NCI-H1436 (cell line): ENCODE measurements around the gene KLF11.
"Not testable (repeated sequence)": the region's sequence is repeated elsewhere in the genome, so short reads cannot be mapped to it uniquely, and the experiment has no call there.

Experiments used
- DNase-seq: peaks from one replicate; lab custom pipeline; 2025; lab: John Stamatoyannopoulos, UW

KLF11 gene

DNA sequence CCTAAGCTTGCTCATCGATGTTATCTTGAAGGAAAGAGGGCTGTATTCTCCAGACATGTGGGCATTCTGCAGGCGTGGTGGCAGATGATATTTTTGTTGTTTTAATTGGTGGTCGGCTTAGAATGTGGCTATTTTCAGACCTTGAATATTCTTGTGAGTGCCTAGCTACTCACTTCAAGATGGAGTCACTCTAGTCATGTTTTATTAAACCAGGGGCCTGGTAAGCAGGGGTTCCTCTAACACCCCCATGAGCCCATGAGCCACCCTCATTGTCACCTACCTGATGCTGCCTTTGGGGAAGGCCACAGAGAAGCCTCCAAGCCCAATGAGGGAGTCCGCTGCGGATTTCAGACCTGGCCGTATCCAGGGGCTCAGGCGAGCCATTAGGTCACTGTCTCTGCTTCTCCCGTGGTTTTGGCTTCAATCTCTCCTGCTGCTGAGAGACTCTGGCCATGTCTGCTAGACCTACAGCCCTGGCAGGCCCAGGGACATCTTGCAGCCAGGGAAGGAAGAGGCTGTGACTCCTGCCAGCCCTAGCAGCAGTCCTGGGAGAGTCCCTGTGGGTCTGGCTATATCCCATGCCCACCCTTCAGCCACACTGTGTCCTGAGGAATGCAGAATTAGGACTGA is 16.3 kb upstream of the KLF11 start:
- DNase-seq: no peak

DNA sequence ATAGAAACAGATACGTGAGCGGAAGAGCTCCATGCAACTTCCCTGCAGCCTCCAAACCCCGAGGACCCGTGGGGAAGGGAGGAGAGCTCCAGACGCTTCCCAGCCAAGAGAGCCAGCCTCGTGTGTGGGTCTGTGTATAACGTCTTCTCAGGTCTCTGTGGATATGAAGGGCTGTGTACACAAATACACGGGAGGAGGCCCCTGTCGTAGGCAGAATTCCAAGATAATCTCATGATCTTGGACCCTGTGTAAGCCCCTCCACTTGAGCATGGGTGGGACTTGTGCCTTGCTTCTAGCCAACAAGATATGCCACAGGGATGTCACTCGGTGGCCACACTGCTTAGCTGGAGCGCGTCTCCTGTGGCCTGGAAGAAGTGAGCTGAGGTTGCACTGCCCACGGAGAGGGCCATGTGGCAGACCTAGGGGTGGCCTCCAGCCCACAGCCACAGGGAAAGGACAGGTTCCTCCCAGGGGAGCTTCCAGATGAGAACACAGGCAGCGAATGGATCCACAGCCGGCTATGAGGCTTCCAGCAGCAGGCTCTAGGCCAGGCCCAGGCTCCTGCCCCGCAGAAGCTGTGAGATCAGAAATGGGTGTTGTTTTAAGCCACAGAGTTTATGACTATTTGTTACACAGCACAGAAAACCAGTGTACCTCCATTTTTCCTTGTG is 15.6 kb upstream of the KLF11 start:
- no peak for DNase-seq

DNA sequence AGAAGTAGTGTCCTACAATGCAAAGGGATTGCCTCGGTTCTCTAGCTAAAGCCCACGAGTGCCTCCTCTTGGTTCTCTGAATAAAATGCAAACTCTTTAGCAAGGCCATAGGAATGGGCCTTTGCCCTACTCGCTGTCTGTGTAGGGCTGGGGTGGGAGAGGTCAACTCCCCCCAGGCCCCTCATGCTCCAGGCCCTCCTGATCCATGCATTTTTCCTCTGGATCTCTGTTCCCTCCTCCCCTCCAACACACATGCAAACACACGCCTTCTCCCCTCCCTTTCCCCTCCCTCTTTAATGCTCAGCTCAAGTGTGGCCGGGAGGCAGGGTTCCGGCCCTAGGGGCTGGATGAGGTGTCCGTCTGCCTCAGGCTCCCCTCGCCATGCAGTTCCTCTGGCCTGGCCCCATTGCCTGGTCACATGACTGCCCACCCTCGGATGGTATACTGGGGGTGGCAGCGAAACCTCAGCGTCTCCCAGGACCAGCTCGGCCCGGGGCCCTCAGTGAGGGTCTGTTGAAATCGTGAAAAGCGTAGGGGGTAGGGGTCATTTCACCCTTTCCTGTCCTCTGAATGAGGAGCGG is 14.9 kb upstream of the KLF11 start:
- no peak for DNase-seq

DNA sequence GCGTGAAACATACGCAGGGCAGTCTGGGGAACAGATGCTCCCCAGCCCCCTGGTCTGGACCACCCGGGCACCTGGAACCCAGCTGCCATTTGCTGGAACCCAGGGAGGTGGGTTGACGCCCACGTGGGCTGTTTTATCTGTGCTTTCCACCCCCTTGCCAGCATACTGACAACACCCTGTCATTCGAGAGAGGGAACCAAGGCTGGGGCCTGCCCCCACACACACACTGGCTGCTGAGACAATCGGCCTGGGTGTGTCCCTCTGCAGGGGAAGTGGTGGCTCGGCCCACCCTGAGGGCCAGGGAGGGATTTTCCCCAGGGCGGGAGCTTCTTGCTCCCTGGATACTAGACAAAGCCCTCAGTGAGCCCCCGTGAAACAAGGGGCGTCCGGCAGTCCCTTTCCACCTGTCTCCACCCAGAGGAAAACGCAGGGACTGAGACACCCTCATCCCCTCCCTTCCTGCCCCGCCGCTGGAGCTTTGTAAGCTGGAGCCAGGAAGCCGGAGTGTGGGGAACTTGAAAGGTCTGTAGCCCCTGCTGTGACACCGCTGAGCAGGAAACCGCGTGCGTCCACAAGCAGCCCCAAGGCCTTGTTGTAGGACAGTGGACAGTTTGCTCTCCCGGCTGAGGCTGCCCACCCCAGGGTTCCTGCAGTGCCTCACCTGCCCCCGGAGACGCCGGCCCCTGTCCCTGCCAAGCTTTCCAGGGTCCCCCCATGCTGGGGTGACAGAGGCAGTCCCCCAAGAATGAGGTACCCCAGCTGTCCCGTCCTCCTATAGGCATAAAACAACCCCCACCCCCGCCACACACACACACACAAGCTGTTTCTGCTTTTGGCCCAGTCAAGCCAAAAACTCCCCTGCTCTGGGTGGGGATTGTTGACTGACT is 14.1 kb upstream of the KLF11 start:
- DNase-seq: no peak

DNA sequence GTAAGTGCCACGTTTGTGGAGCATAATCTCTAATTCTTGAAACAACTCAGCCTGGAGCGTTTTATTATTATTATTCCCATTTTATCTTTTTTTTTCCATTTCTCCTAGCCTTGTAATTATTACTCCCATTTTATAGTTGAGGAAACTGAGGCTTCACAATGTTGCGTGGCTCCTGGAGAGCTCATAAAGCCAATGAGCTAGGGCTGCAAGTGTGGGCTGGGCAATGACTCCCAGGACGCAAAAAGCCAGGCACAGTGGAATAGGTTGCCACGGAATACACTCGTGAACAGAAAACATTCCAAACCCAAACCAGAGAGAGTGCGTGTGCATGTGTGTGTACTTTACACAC is 13.5 kb upstream of the KLF11 start:
- no peak for DNase-seq

DNA sequence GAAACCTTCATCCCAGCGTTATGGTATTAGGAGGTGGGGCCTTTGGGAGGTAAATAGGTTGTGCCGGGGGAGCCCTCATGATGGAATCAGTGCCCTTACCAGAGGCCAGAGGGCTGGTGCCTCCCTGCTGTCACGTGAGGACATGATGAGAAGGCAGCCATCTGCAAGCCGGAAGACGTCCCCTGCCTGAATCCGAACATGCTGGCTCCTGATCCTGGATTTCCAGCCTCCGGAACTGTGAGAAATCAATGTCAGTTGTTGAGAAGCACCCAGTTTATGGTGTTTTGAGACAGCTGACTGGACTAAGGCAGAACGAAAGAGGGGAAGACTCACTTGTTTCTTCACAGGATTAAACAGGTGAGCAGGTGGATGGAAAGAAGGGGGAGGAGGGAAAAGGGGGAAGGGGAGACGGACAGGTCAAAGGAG is 13.0 kb upstream of the KLF11 start:
- DNase-seq: no peak

DNA sequence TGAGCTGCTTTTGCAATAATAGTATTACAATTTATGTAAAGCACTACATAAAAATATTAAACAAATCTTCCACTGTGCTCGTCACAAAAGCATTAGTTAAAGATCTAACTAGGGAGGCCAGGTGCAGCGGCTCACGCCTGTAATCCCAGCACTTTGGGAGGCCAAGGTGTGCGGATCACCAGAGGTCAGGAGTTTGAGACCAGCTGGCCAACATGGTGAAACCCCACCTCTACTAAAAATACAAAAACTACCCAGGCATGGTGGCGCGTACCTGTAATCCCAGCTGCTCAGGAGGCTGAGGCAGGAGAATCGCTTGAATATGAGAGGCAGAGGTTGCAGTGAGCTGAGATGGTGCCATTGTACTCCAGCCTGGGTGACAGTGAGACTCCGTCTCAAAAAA is 12.6 kb upstream of the KLF11 start:
- not testable (repeated sequence) for DNase-seq

DNA sequence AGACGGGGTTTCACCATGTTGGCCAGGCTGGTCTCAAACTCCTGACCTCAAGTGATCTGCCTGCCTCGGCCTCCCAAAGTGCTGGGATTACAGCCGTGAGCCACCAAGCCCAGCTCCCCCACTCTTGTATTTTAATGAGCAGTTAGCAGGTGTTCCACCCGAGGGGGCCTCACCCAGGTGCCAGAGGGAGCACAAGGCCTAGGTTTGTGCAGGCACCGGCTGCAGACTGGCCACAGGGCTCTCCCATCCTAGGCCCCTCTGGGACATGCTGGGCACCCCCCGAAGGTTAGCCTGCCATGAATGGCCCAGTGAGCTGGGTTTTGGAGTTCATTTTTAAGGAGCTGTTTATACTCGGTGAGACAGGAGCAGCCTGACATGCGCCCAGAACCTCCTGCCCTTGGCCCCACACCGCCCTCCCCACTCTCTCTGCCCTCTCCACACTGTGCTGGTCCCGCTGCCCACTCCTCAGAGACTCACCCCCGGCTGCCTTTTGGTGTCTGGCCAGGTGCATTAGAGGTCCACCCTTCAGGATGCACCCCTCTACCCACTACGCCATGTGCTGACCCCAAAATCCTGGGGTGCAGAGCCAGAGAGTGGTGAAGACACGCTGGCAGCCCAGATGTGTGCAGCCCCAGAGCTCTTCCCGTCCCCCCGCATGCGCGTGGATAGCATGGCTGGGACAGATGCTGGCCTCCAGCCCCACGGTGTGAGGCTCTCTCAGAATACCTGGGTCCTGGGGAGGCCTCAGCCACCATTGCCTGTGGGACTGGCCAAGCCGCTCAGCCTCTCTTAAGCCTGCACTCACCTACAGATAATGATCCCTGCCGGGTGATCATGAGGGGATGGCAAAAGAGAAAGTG is 11.2 kb upstream of the KLF11 start:
- DNase-seq: no peak

DNA sequence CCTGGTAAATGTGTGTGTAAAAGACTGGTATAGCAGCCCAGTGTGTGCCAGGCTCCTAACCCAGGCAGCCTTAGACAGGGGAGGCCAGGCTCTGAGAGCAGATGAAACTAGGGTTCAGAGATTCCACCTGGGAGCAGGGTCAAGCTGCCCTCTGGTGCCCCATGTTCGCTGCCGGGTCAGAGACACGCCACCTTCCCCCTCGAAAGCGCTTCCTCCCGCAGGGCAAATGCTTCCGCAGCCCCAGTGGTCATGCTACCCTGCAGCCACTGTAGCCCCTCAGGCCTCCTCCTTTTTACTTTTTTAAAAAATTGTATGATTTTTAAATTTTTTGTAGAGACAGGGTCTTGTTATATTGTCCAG is 10.6 kb upstream of the KLF11 start:
- DNase-seq: no peak

DNA sequence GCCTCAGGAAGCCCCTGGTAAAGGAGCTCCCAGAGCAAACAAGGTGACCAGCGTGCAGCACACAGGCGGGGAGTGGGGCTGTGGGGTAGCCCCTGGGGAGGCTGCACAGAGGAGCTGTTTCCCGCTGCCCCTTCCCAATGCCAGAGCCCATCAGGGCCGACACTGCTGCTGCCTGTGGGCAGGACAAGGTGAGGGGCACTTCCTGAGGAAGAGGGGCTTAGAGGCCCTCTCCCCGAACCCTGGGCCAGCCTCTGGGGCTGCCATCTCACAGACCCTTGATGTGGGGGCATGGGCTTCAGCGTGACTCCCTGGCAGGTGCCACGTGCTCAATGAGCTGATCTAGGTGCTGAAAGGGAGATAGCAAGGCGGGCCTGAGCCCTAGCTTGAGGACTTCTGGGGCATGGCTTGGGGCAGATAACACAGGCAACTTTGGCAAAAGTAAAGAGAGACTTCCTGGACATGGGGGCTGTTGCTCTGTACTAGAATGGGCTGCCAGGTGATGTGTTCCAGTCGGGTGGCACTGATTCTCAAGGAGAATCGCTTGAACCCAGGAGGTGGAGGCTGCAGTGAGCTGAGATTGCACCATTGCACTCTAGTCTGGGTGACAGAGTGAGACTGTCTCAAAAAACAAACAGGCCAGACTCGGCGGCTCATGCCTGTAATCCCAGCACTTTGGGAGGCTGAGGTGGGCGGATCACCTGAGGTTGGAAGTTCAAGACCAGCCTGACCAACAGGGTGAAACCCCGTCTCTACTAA is 9.9 kb upstream of the KLF11 start:
- DNase-seq: no peak

DNA sequence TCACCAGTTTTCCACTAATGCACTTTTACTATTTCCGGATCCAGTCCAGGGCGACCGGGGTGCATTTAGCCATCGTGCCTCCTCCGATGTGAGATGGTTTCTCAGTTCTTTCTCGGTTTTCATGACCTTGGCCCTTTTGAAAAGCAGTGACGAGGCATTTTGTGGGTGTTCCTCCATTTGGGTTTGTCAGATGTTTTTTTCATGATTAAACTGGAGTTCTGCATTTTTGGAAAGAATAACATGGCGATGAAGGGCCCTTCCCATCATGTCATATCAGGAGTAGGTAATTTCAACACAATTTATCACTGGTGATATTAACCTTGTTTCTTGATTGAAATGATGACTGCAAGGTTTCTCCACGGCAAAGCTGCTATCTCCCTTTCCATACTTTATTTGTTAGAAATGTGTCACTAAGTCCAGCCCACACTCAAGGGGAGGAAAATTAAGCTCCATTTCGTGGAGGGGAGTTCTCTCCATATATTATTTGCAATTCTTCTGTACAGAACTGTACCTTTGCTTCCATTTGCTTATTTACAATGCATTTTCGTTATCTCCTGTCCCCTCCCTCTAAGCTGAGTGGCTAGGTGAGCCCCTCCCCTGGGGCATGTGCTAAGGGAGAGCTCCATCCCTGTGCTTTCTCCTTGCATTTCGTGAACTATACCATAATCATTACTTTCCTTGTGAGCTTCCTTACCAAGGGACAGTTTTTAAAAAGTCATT is 8.9 kb upstream of the KLF11 start:
- DNase-seq: no peak

DNA sequence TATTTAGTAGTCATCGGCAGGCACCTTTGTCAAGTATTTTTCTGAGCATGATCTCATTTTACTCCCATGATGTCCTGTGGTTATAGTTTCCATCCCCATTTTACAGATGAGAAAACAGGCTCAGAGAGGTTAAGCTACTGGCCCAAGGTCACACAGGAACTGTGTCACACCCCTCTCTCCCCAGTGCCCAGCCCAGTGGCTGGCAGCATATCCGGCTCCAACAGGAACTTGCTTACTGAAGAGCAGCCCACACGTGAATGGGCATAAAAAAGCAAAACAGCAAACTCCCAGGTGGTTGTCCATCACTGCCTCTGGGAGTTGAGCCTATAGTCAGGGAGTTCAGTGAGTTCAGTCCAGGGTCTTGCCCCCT is 8.3 kb upstream of the KLF11 start:
- DNase-seq: no peak

DNA sequence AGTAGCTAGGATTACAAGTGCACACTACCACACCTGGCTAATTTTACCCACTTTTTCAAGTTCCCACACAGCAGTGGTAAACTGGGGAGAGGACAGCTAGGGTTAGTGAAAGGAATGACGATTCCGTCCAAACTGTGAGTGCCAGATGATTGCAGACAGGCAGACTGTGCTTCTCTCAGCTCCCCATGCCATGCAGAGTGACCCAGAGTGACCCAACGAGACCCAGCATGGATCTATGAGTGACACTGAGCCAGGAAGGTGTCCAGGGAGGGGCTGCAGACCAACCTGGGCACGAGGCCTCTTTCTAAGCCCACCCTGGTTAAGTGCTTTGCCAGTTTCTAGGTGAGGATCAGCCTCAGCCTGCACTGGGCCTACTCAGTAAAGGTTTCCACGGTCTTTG is 7.7 kb upstream of the KLF11 start:
- DNase-seq: no peak

DNA sequence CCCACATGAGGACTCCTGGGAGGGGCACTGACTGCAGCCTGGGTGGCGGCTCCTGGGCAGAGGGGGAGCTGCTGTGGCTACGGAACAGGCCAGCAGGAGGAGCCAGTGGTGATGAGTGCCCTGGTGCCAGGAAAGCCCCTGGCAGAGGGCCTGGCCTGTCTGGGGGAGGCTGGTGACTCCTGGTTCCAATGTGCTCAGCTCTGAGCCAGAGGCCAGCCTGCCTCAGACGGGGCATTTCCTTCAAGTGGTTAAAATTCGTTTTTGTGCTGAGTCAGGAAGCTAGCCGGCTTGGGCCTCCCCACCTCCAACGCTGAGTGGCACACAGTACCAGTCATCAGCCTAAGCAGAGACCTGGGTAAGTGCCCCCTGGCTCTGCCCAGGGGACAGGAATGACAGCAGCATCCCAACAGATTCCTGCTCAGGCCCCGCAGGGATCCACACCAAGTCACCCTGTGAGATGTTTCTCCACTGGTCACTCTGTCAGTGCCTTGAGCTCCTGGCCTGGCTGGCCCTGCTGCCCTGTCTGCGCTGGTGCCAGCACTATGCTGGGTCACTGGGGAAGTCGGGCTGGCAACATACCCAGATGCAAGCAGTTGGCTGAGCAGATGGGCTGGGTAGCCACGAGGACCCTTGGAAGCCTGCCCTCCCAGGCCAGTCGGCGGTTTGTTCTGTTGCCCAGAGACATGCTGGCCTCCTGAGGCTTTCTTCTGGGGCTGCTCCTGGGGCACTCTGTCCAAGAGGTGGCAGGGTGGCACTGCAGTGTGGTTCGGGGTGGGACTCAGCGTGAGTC is 7.1 kb upstream of the KLF11 start:
- DNase-seq: no peak

DNA sequence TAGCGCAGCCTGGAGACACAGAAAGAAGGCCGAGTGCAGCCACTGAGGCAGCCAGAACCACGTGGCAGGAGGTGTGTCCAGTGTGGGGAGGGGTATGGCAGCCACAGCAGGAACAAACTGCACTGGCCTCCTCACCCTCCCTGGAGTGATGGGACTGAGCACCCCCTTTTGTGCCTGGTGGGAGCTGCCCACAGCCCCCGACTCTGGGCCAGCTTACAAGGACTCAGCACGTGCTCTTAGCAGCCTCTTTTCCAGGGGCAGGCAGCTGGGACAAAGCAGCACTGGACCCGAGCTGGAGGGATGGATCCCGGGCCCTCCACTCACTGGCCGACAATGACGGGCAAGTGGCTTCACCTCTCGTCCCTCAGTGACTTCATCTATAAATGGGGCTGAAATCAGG is 5.2 kb upstream of the KLF11 start:
- DNase-seq: no peak

DNA sequence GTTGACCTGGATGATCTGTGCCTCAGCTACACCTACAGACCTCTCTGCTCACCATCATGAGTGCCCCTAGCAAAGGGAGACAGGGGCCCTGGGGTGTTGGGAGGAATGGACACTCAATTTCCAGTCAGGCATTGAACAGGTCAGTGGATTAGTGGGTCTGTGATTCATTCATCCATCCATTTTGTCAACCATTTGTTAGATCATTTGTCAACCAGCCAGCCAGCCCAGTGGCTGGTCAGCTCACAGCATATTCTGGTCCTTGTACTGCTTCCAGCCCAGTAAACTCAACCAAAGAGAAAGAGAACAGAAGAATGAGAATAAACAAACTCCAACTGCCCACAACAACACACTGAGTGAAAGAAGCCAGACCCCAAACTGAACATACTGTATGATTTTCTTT is 4.6 kb upstream of the KLF11 start:
- no peak for DNase-seq

DNA sequence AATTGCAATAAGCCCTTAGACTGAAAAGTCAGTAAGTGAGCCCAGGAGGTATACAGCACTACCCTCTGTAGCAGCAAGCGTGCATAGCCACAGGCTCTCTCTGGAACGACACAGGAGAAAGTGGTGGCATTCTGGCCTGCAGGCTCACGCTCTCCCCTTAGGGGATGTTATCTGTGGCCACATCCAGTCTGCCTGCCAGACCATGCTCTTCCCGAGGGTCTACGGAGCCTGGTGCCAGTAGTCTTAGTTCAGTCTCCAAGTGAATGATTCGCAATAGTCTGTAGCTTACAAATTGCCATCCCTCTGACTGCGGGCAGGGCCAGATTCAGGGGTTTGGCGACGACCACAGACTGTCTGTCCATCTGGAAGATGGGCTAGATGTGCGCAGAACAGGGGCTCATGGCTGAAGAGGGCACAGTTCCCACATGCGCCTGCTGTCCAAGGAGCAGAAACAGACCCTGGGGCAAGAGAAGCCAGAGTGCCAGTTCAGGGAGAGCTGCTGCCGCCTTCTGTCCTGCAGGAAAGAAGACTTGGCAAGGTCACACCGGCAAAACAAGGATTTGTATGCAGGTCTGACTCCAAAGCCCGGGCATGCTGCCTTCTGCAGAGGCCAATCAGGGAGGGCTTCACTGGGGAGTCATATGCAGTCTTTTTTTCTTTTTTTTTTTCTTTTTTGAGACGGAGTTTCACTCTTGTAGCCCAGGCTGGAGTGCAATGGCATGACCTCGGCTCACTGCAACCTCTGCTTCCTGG is 3.5 kb upstream of the KLF11 start:
- no peak for DNase-seq

DNA sequence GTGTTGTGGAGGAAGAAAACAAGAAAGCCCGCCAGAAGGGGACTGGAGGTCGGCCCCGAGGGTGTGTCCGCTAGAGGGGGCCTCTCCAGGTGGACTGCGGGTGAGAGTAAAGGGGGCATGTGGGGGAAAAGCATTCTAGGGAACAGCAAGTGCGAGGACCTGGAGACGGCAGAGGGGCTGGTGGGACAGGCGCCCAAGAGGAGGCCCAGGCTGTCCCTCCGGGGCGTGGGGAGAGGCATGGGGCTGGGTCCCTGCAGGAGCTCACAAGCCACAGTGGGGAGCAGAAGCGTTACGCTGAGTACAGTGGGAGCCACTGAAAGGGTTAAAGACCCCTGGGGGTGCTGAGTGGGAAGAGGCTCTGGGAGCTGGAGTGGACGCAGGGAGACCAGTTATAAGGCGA is 1.6 kb upstream of the KLF11 start:
- no peak for DNase-seq
